ENCODE results near the gene ADAM20.
"Not testable (repeated sequence)": the region's sequence is repeated elsewhere in the genome, so short reads cannot be mapped to it uniquely, and the experiment has no call there.

The ADAM20 gene

DNA sequence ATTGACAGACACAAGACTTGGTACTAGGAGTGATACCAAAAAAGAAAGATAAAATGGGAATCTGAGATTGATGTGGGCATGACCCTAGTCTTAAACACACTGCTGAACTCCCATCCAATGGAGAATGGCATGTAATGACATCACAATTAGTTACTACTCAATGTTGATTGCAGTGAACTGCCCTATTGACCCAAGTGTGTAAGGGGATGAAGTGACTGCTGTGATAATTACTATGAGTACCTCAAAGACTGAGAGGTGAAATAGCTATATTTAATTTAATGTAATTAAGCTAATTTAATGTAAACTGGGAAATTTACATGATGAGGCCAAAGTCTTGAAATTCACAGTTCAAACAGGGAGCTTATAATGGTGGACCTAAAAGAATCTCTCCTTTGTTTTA is at the start of gene ADAM20:
TSS of gene ADAM20 (minus strand) at position 101 of the 400 bp plus-strand sequence. CDS start 10,247 bp downstream, outside the sequence.
- no peak for DNase-seq (ENCODE audit: low read depth in 2 of 2)

DNA sequence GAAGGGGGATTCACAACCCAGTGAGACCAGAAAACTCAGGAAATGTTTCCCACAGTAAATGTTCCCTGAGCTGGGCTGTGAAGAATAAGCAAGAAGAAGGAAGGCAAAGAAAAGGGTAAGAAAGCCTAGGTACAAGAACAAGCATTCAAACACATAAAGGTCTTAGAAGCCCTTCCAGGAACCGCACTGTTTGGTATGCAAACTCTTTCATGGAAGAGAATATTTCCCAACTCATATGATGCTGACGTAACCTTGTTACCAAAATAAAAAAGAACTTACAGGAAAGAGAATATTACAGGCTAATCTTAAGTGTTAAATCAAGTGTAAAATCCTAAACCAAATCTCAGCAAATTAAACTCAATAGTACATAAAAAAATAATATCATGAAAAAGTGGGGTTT is 42.1 kb upstream of the ADAM20 start:
- no peak for DNase-seq (ENCODE audit: low read depth in 2 of 2)

GRCh38 chr14:70573050-70573449 is 38.2 kb upstream of the ADAM20 start:
- DNase-seq (ENCODE audit: low read depth in 2 of 2) = no peak

DNA sequence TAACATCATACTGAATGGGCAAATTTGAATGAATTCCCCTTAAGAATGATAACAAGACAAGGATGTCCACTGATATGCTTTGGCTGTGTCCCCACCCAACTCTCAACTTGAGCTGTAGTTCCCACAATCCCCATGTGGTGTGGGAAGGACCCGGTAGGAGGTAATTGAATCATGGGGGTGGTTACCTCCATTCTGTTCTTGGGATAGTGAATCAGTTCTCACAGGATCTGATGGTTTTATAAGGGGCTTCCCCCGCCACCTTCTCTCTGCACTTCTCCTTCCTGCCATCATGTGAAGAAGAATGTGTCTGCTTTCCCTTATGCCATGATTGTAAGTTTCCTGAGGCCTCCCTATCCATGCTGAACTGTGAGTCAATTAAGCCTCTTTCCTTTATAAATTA is 36.3 kb upstream of the ADAM20 start:
- DNase-seq (ENCODE audit: low read depth in 2 of 2) = no peak

- DNase-seq (ENCODE audit: low read depth in 2 of 2) = no peak
Observed at GRCh38 chr14:70567791-70568190, 33.0 kb upstream of the ADAM20 start.

GRCh38 chr14:70563869-70564268 is 29.1 kb upstream of the ADAM20 start:
- no peak for DNase-seq (ENCODE audit: low read depth in 2 of 2)

DNA sequence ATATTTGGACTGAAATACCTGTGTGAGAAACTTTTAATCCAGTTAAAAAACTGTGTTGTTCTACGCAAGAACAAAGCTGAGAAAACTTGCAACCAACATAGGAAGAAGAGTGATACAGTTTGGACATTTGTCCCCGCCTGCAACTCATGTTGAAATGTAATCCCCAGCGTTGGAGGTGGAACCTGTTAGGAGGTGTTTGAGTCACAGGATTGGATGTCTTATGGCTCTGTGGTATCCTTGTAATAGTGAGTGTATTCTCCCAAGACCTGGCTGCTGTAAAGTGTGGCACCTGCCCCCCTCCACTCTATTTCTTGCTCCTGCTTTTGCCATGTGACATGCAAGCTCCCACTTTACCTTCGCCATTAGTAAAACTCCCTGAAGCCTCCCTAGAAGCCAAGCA is 28.6 kb upstream of the ADAM20 start:
- DNase-seq (ENCODE audit: low read depth in 2 of 2) = no peak

GRCh38 chr14:70558356-70558755 is 23.6 kb upstream of the ADAM20 start:
- no peak for DNase-seq (ENCODE audit: low read depth in 2 of 2)

DNA sequence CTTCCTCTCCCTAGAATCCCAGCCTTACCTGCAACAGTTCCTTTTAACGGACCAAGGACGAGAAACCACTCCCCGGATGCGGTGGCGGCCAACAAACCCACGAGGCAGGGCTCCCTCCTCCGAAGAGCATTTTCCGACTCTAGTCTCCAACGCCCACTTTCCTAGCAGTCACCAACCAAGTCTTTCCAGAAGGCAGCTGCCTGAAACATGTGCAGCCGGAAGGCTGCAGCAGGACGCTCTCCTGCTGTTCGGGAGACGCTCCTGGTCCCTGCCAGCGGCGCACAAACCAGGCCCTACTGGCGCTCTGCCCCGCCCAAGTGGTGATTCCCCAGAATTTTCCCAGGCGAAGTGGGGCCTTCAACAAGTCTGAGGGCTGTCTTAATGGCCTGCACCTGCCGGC is 21.1 kb upstream of the ADAM20 start:
- DNase-seq (ENCODE audit: low read depth in 2 of 2) = no peak

DNA sequence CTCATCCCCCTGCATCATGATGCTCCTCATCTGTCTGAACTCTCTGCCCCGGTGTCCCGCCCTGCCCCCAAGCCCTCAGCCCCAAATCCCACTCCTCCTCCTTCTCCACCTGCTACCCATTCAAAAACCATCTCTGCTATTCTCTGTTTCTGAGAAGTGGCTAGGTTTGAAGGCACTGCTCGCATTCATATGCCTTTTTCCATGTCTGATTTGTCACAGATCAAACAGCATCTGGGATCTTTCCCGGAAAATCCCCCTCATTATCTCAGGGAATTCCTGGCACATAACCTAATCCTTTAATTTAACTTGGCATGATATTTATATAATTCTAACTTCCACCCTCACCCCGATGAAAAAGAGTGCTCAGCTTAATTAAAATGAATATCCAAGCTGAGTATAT is 3.3 kb upstream of the ADAM20 start:
- no peak for DNase-seq (ENCODE audit: low read depth in 2 of 2)

GRCh38 chr14:70536830-70537229 is 2.0 kb upstream of the ADAM20 start:
- DNase-seq (ENCODE audit: low read depth in 2 of 2) = no peak

DNA sequence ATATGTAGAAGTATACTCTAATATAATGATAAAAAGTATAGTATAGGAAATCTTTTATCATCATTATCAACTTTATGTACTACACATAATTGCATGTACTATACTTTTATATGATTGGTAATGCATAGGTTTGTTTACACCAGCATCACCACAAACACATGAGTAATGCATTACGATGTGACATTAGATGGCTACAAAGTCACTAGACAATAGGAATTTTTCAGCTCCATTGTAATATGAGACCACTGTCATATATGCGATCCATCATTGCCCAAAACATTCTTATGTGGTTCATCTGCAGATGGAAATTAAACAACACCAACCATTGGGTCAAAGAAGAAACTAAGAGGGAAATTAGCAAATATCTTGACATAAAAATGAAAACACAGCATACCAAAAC is 4.4 kb downstream of the ADAM20 start:
- DNase-seq (ENCODE audit: low read depth in 2 of 2) = no peak

DNA sequence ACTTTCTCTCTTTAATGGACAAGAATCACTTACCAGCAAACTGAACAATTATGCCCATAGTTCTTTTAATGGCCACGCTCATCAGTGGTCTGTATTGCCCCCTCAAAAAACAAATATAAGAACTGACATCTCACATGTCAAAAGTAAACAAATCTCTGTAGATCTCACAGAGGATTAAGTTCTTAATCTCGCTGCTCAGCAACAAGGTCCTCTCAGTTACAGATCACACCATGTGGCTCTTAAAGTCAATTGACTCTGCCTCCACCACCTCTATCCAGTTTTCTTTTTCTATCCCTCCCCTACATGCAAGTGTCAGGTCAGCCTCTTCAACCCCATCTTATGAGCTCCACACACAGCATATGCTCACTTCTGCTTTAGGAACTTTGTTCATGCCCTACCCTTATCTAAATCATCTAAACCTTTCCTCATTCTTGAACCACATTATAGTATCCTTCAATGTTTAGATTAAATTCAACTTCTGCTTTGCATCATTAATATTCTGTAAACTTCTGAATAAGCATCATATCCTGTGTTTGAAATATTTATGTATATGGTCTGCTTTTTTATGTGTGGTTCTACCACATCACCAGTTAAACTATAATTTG is 7.2 kb downstream of the ADAM20 start:
- DNase-seq (ENCODE audit: low read depth in 2 of 2) = no peak

GRCh38 chr14:70525691-70526090 is 9.1 kb downstream of the ADAM20 start:
- no peak for DNase-seq (ENCODE audit: low read depth in 2 of 2)

DNA sequence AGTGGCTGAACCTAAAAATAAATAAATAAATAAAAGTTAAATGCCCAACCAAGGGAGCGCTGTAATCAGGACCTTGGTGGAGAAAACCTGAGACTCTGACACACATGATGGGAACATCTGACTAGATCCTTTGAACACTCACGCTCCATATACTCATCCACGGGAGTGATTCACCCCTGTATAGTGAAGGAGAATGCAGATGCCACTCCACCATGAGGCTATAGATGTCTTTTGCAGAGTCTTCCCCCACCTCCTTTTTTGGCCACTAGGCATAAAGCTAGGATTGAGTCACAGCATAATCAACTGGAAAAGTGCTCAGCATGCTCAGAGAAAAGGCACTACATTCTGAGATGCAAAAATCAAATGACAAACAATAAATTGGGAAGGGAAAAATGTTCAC is 19.0 kb downstream of the ADAM20 start:
- no peak for DNase-seq (ENCODE audit: low read depth in 2 of 2)

- no peak for DNase-seq (ENCODE audit: low read depth in 2 of 2)
Observed at GRCh38 chr14:70514168-70515069, 20.4 kb downstream of the ADAM20 start.

DNA sequence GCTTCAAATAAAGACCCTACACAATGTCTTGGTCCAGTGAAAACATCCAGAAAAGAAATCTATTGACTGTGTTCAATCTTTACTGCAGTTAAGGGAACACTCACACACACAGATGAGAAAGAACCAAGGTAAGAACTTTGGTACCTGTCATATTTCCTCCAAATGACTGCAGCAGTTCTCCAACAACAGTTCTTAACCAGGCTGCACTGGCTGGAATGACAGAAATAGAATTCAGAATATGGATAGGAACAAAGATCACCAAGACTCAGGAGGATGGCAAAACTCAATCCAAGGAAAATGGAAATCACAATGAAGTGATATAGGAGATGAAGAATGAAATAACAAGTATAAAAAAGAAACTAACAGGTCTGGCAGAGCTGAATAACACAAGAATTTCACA is 36.6 kb downstream of the ADAM20 start:
- DNase-seq (ENCODE audit: low read depth in 2 of 2) = no peak

DNA sequence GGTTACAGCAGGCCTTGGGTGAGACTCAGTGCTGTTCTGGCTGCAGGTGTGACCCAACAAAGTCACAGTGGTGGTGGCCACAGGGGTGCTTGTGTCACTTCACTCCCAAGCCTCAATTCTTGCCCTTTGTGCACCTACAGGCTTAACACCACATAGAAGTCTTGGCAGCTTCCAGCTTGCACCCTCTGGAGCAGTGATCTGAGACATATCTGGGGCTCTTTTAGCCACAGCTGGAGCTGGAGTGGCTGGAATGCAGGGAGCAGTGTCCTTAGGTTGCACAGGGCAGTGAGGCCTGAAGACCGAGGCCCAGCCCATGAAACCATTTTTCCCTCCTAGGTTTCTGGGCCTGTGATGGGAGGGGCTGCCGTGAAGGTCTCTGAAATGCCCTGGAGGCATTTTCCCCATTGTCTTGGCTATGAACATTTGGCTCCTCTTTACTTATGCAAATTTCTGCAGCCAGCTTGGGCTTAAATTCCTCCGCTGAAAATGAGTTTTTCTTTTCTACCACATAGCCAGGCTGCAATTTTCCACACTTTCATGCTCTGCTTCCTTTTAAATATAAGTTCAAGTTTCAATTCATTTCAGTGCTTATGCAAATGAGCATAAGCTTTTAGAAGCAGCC is 45.1 kb downstream of the ADAM20 start:
- no peak for DNase-seq (ENCODE audit: low read depth in 2 of 2)

GRCh38 chr14:70477356-70478105 is 57.3 kb downstream of the ADAM20 start:
- not testable (repeated sequence) for DNase-seq (ENCODE audit: low read depth in 2 of 2)

- not testable (repeated sequence) for DNase-seq (ENCODE audit: low read depth in 2 of 2)
Observed at GRCh38 chr14:70475459-70475858, 59.3 kb downstream of the ADAM20 start.

DNA sequence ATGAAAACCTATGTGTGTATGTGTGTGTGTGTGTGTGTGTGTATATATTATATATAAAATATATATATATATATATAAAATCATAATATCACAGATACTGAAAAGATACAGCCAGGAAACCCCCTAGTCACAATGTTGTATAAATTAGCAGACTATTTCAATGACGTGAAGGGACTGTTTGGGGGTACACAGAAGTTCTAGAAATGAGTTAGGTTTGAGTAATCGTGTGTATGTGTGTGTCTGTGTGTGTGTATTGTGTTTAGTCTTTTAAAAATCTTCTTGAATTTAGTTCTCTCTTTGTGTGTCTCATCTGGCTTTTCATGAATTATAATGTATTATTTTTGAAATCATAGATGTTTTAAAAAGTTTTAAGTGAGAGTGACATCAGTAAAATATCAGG is 61.0 kb downstream of the ADAM20 start:
- DNase-seq (ENCODE audit: low read depth in 2 of 2) = no peak

Data from activated CD8-positive, alpha-beta memory T cell treated with anti-CD3 and anti-CD28 coated beads for 4 hours (primary cell).